DMS153 (cell line): ENCODE results near the gene C14orf180.

Experiments
- DNase-seq: peaks from one replicate; lab custom pipeline; 2025; lab: John Stamatoyannopoulos, UW

Gene C14orf180

GRCh38 chr14:104561632-104562495 is 17.7 kb upstream of the C14orf180 start:
- no peak for DNase-seq

DNA sequence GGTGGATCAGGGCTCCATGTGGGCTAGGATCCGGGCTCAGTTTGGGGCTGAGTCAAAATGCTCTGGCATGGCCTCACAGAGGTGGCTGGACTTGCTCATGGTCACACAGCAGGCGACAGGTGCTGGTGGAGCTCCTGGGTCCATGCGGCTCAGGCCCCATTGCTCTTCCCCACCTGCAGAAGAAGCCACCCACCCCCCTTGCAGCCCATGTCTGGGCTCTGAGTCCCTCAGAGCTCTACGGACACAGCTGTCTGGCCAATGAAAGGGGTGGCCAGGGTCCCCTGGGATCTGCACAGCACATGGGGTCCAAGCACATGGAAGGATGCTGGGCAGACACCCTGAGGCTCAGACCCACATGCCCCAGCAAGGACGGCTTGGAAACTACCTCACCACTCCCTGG is 17.0 kb upstream of the C14orf180 start:
- no peak for DNase-seq

GRCh38 chr14:104563191-104563741 is 16.3 kb upstream of the C14orf180 start:
- DNase-seq, result no peak

- DNase-seq, result no peak
Measured at GRCh38 chr14:104563742-104564615, 15.6 kb upstream of the C14orf180 start.

DNA sequence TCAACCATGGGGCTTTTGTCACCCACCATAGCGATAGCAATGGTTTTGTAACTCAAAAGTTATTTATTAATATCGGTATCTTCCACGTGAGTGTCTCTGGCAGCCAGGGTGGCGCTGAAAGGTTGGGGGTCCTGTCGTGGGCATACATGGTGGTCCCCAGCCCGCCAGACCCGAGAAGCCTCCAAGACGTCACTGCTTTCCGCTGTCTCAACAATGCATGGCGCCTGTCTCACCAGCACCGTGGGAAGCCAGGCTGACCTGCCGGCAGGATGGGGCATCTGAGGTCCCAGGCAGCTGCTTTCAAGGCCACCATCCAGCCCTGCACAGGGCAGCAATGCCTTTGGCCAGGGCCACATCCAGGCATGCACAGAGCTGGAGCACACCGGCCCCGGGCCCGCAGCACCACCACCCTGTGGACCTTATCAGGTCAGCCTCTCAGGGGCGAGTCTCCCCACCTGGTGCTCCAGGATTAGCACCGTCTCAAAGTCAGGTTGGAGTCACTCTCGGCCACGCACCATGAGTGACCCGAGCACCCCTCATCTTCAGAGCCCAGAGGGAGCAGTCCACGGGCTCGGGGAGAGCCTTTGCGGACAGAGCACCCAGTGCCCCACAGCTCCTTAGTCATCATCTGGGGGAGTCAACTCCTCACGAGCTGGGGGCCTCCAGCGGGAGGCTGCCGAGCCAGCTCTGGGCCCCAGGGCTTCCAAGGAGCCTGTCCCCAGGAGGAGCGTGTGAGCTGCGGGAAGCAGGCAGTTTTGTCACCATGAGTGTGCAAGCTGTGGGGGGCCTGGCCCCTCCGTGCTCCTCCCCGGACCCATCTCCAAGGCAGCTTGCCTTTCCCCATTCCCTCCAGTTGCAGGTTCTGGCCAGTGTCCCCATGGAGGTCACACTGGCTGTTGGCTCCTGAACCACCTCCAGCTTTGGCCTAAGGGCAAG is 14.6 kb upstream of the C14orf180 start:
- no peak for DNase-seq

DNA sequence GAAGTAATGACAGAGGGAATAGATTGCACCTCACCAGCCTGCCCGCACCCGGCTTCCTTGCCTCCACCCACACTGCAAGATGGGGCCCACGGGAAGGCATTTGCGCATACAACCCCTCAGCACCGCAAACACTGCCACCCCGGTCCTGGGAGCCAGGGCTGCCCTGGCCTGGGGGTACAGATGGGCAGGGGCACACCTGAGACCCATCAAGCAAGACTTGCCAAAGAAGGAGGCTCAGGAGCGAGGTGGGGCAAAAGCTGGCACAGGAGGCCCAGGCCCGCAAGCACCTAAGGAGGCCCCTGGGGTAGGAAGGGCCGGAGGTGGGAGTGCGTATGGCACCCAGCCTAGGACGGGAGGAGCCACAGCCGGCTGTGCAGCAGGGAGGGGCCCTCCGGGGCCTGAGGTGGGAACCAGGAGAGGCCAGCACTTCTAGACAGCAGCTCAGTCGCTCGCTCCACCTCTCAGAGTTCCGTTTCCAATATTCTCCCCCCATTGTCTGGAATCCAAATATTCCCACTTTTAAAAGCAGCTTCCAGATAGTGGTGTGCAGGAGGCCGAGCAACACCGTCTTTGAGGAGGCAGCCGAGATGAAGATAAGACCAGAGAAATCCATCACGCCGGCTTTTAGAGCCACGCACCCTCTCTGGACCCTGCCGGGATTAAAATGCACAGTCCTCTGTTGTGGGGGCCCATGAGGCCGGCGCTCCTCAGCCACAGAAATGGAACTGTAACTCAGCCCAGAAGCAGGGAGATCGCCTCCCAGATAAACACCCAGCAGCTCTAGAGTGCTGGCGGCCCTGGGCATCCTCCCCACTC is 12.2 kb upstream of the C14orf180 start:
- no peak for DNase-seq

GRCh38 chr14:104567957-104568225 is 11.7 kb upstream of the C14orf180 start:
- no peak for DNase-seq

DNA sequence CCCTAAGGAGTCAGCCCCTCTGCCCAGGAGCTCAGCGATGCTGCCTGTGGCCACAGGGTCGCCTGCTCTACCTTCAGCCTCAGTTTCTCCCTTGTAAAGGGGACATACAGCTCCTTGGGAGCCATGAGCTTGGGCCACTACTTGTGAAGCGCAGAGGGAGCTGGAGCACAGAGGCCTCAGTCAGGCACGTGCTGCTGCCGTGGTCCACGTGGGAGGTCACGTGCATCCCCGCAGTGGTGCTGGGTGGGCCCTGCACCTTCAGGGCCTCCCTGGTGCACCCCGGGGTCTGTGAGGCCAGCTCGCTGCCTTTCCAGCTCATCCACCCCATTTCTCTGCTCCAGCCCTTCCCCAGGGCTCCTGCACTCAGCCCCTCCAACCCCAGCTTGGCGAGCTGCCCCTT is 10.9 kb upstream of the C14orf180 start:
- no peak for DNase-seq

GRCh38 chr14:104569435-104569834 is 10.1 kb upstream of the C14orf180 start:
- no peak for DNase-seq

GRCh38 chr14:104571246-104571645 is 8.3 kb upstream of the C14orf180 start:
- no peak for DNase-seq

- no peak for DNase-seq
Measured at GRCh38 chr14:104572024-104572626, 7.4 kb upstream of the C14orf180 start.

GRCh38 chr14:104572668-104573067 is 6.9 kb upstream of the C14orf180 start:
- DNase-seq, result no peak

GRCh38 chr14:104573930-104574329 is 5.6 kb upstream of the C14orf180 start:
- DNase-seq, result no peak

DNA sequence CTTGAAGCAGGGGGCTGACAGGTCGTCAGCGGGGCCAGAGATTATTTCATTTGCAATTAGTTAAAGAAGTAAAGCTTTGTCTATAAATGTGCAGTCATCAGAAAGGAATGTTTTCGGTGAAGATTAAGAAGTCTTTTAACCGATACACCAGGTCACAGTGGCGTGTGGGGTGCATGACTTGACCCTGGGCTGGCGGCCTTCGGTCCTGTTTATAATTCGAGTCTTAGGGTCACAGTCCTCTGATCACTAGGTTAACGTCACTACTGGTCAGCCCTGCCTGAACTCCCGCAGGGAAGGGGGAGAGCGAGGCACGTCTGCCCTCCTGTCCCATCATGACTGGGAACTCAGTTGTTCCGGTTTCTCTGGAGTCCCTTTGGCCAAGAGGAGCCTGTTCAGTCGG is 5.0 kb upstream of the C14orf180 start:
- no peak for DNase-seq

DNA sequence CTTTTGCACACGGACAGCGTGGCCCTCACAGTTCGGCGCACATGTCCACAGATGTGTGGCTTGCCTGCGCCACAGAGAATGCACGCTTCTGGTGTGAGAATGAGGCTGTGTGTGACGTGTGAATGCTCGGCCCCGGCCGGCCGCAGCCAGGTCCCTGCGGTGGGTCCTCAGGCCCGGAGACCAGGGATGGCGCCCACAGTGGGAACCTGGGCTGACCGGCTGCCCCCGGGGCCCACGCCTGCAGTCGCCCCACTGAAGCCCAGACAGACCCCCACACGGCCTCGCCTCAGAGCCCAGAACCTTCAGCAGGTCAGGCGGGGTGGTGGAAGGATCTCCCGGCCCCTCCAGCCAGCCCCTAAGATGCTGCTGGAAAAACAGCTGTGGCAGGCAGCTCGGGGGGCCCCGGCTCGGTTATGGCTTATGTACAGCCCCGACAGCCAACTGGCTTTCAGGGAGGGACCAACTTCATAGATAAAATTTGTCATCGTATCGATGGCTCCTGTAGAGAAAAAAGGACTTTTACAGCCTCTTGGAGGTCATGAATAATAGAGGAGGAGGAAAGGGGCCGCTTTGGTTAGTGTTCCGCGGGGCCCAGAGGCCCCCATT is 4.5 kb upstream of the C14orf180 start:
- no peak for DNase-seq

GRCh38 chr14:104576232-104576969 is 3.2 kb upstream of the C14orf180 start:
- DNase-seq, result no peak

DNA sequence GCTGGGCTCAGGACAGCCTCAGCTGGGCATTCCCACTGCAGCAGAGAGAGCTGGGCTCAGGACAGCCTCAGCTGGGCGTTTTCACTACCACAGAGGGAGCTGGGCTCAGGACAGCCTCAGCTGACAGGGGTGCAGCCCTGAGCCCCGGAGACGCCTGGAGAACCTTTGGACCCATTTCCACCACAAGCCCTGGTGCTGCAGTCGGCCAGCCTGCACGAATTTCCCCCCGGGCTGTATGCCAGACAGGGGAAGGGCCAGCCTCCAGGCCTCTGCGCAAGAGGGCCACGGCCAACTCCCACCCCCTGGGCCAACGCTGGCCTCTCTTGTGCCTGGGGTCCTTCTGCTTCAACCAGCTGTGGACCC is 2.6 kb upstream of the C14orf180 start:
- DNase-seq, result no peak

GRCh38 chr14:104577426-104577825 is 2.1 kb upstream of the C14orf180 start:
- no peak for DNase-seq

DNA sequence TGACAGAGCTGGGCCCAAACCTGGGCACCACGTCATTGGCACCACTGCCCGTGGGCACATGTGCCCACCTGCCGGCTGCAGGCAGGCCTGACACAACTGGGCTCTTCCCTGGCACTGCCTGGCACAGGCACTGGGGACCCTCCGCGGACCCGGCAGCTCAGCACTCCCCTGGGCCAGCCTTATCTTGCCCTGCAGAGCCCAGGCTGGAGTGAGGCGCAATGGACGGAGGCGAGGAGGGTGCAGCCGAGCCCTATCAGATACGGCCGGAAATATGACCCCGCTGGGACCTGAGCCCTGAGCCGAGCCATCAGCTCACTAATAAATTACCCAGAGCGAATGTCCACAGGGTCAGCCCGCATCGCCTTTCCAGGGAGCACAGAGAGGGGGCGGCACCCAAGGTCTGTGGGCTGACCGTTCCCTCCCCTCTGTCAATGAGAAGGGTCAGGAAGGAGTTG is 1.7 kb upstream of the C14orf180 start:
- DNase-seq, result no peak
